Amniotic stem cell (primary cell): Measurements from ENCODE around the gene N4BP3.
A peak's percentile ranks its signal among the peaks of the same experiment; 100 is the strongest.
"Not testable (repeated sequence)": the region's sequence is repeated elsewhere in the genome, so short reads cannot be mapped to it uniquely, and the experiment has no call there.

Experiments
- DNase-seq: peaks from one replicate; lab custom pipeline; 2025; lab: John Stamatoyannopoulos, UW

N4BP3 gene

GRCh38 chr5:178113141-178113787 lies at the start of gene N4BP3:
TSS of gene N4BP3 (plus strand) at chr5:178113532. CDS start at chr5:178119584, 6,052 bp downstream.
- no peak for DNase-seq

GRCh38 chr5:178067755-178068154 lies 45.6 kb upstream of the N4BP3 start:
- no peak for DNase-seq

DNA sequence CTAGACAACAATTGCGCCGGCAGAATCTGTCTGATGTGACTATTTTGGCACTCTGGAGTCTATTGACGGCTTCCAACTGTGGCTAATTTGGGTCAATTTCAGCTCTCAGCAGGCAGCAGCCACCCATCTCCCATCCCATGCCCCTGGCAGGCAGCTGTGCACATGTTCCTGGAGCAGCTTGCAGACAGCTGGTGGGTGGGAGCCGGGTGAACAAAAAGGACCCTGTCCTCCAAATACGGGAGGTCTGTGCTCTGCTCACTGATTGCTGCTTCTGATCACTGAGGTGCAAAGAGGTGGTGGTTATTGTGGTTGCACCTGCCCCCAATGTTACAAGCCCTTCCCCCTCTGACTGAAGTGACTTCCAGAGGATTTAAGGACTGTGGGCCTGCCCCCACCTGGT lies 45.0 kb upstream of the N4BP3 start:
- no peak for DNase-seq

GRCh38 chr5:178069909-178070308 lies 43.4 kb upstream of the N4BP3 start:
- no peak for DNase-seq

DNA sequence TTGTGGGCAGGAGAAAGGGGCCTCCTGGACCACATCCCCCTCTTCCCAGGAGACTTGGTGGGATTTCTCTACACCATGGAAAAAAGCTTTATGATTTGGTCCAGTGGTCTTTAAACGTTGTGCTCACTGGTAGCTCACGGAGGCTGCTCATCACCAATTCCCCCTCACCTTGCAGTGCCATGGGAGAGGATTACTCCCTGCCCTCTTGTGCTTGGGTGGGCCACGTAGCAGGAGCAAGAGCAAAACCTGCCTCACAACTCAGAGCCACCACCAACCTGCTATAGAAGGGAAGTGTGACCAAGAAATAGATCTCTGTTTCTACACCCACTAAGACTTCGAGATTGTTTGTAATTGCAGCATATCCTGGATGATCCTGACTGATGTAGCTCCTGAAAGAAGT lies 42.2 kb upstream of the N4BP3 start:
- no peak for DNase-seq

GRCh38 chr5:178072749-178073148 lies 40.6 kb upstream of the N4BP3 start:
- DNase-seq: no peak

DNA sequence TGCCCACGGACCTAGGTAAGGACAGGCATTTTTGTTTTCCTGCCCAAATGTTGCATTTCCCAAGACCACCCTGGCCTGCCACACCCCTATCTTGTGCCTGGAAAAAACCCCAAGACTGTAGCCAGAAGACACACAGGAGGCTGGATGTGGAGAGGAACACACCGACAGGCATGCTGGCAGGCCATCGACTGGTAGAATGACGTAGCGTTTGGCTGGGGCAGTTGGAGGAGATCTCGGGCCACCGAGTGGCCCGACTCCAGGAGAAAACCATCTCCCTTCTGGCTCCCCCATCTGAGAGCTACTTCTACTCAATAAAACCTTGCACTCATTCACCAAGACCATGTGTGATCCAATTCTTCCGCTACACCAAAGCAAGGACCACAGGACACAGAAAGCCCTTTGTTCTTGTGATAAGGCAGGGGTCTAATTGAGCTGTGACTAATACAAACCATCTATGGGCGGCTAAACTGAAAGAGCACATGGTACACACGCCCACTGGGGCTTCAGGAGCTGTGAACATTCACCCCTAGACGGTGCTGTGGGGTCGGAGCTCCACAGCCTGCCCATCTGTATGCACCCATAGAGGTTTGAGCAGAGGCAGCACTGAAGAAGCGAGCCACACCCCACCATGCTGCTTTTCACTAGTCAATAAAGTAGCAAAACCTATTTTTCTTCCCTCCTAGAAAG lies 38.9 kb upstream of the N4BP3 start:
- no peak for DNase-seq

DNA sequence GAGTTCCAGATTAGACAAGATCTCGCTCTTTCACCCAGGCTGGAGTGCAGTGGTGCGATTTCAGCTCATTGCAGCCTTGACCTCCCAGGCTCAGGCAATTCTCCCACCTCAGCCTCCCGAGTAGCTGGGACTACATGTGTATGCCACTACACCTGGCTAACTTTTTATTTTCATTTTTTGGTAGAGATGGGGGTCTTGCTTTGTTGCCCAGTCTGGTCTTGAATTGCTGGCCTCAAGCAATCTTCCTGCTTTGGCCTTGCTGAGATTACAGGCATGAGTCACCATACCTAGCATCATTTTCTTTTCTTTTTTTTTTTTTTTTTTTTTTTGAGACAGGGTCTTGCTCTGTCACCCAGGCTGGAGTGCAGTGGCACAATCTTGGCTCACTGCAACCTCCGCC lies 36.4 kb upstream of the N4BP3 start:
- DNase-seq: not testable (repeated sequence)

DNA sequence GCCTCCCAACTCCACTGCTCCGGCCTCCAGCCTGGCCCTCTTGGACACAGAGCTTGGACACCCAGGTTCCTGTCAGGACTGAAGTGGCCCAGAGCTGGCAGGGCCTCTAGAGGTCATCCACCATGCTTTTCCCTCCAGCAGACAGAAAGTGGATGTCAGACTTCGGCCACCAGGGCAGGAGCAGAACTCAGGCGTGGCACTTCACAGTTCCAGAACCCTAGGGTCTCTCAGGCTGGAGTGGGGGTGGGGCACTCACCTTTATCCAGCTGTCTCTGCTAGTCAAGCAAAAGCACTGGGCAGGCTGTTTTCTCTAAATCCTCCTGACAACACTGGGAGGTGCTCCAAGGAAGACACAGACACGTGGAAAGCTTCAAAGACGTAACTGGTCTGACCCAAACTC lies 35.6 kb upstream of the N4BP3 start:
- DNase-seq: no peak

DNA sequence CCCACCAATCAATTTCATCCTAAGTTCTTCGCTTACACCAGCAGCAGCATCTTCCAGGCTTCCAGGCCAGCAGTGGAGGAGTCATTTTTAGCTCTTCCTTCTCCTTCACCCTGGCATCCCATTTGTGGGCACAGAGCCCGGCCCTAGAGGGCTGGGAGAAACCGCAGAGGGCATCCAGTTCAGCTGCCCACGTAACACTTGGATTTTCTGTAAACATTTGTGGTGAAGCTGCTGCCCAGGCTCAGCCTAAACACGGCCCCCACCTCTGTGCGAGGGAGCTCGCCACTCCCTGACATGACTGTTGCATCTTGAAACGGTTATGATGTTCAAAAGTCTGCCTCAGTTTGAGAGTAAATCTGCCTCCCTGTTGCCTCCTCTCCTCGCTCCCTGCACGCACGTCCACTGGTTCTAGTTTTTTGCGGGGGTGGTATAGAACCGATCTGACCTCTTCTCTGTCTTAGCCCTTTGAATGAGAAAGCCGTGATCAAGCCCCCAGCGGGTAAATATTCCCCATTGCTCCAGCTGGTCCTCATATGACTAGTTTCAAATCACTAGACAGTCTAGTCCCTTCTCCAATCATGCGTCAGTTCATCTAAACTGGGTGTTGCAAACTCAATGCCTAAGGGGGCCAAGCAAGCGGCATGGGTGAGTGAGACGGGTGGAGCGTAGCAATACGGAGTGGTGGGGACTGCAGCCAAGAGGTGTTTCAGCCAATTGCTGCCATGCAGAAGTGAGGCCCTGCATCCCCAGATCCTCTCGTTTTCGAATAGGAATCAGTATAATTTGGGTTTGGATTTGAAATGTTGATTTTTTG lies 34.9 kb upstream of the N4BP3 start:
- DNase-seq: peak; percentile 60

GRCh38 chr5:178080056-178080455 lies 33.3 kb upstream of the N4BP3 start:
- DNase-seq: no peak

GRCh38 chr5:178080618-178081410 lies 32.5 kb upstream of the N4BP3 start:
- no peak for DNase-seq

- no peak for DNase-seq
Observed at GRCh38 chr5:178081571-178082243, 31.6 kb upstream of the N4BP3 start.

DNA sequence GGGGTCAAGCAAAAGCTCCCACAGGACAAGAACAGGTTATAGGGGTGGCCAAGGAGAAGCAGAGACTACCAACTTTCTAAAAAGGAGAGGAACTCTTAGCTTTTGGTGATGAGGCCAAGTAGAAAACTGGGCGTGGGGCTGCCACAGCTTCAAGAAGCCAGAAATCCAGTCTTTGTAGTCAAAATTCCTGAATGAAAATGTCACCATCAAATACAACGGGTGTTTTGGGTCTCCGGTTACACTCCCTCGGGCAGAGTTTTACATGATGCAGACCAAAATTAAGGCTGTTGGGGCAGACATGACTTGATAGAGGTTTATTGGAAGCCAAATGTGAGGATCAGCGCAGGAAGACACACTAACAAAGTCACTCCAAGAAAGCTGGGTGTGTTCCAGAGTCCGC lies 29.4 kb upstream of the N4BP3 start:
- no peak for DNase-seq

DNA sequence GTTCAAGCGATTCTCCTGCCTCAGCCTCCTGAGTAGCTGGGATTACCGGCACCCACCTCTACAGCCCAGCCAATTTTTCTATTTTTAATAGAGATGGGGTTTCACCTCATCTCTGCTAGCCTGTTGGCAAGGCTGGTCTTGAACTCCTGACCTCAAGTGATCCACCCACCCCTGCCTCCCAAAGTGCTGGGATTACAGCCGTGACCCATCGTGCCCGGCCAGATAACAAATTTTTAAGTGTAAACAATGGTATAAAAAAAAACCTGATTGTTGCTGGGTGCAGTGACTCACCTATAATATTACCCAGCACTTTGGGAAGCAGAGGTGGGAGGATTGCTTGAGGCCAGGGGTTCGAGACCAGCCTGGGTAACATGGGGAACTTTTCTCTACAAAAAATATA lies 28.0 kb upstream of the N4BP3 start:
- no peak for DNase-seq

DNA sequence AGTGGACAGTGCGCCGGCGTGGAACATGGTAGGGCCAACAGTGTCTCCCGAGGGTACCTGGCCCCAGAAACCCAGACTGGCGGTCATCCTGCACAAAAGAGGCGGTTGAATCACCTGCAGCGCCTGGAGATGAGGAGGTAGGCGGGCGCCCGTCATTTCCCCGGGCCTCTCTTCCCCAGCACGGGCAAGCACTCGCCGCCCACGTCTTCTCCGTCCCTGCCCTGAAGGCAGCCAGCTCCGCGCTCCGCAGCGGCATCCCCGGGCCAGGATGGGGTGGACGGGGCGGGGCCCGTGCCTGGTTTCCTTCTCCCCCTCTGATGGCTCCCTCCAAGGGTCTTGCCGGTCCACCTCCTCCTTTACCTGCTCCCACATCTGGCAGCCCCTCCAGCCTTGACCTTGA lies 27.1 kb upstream of the N4BP3 start:
- DNase-seq: no peak

DNA sequence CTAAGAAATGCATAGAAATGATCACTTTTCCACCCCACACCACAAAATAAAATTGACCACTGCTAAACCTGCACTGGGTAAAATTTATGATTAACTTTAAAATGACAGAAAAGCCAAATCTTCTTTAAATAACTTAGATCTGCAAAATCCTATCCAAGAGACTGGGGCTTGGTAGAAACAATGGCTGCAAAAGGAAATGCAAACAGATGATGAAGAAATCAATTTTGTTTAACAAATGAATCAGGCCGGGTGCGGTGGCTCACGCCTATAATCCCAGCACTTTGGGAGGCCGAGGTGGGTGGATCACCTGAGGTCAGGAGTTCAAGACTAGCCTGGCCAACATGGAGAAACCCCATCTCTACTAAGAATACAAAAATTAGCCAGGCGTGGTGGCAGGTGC lies 26.1 kb upstream of the N4BP3 start:
- DNase-seq: not testable (repeated sequence)

DNA sequence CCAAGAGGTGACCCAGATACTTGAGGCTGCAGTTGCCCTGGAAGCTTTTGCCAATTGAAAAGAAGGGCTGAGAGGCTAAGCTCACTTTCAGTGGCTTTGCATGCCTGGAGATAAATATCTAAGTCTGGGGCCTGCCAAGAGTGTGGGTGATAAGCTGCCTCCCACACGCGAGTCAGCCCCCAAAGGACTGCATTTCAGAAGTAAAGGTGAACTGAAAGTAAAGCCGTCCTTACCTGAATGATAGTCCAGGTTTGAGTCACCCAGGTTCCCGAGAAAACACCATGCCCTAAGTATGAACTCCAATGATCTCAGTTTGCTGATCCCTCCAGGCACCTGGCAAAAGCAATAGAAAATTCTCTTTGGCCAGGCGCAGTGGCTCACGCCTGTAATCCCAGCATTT lies 22.5 kb upstream of the N4BP3 start:
- DNase-seq: no peak

- DNase-seq: no peak
Observed at GRCh38 chr5:178093134-178093533, 20.2 kb upstream of the N4BP3 start.

GRCh38 chr5:178094345-178094744 lies 19.0 kb upstream of the N4BP3 start:
- no peak for DNase-seq

- no peak for DNase-seq
Observed at GRCh38 chr5:178098685-178099084, 14.6 kb upstream of the N4BP3 start.

- DNase-seq: no peak
Observed at GRCh38 chr5:178103612-178104011, 9.7 kb upstream of the N4BP3 start.
